Parietal lobe (tissue), 2 donors: Measurements from ENCODE around the gene KCTD17. TPM values are rescaled to one million over a fixed set of nuclear protein-coding genes. Genes with fewer than 3 reads are reported as not detected.

Experiments used
- small RNA-seq: library from RNA; depleted of rRNA; stranded (forward); fragments of <200 nt; gene quantifications from one replicate; pipeline ENCODE3, GENCODE V24; 2014; ENCODE audit warnings: low replicate concordance
- total RNA-seq: library from RNA; depleted of rRNA; stranded (reverse); fragments of >200 nt; gene quantifications from one replicate; pipeline ENCODE4 v1.2.3, GENCODE V29; 2014

KCTD17 gene
- 28.8 TPM for total RNA-seq

GRCh38 chr22:37051391-37052385 is at the start of gene KCTD17:
KCTD17 (plus strand) TSS chr22:37051742; CDS start chr22:37051761, 19 bp downstream.

GRCh38 chr22:37019309-37020191 is 32.0 kb upstream of the KCTD17 start, which contains the start of the genes MPST and TST:
MPST (plus strand) TSS chr22:37019742; CDS start chr22:37019837, 95 bp downstream.
TST (minus strand) TSS chr22:37019447; CDS start chr22:37018732, 715 bp downstream.

GRCh38 chr22:37109242-37109917 is 57.8 kb downstream of the KCTD17 start, which contains the start of gene TMPRSS6:
TMPRSS6 (minus strand) TSS chr22:37109713; CDS start chr22:37103417, 6,296 bp downstream.

Small RNA genes within 50 kb of the gene (small RNA-seq; reads per million reads assigned to genes)
- gene RF00019: not detected

Other genes with a start within 250 kb of the KCTD17 start
- gene PVALB, start 234.7 kb upstream of the KCTD17 start, total RNA-seq: not detected
- gene NCF4, start 190.7 kb upstream of the KCTD17 start, total RNA-seq: not detected
- 0.31 TPM for gene CSF2RB, start 138.1 kb upstream of the KCTD17 start, total RNA-seq
- gene TST, start 32.3 kb upstream of the KCTD17 start, total RNA-seq: 5.0 TPM
- 24.1 TPM for gene MPST, start 32.0 kb upstream of the KCTD17 start, total RNA-seq
- not detected for gene TMPRSS6, start 58.0 kb downstream of the KCTD17 start, total RNA-seq
- not detected for gene IL2RB, start 98.2 kb downstream of the KCTD17 start, total RNA-seq
- 8.8 TPM for gene C1QTNF6, start 136.5 kb downstream of the KCTD17 start, total RNA-seq
- gene SSTR3, start 160.7 kb downstream of the KCTD17 start, total RNA-seq: 0.31 TPM
- gene RAC2, start 192.5 kb downstream of the KCTD17 start, total RNA-seq: not detected
- gene CYTH4, start 230.8 kb downstream of the KCTD17 start, total RNA-seq: 1.3 TPM